ENCODE data around the gene SLF2.

- no peak for TF ChIP-seq CTCF (IDR thresholded peaks at IDR 0.05; ENCODE audit: insufficient read depth, low read length)
- no peak for TF ChIP-seq REST (IDR thresholded peaks at IDR 0.05; ENCODE audit: insufficient replicate concordance, low read depth)
- TF ChIP-seq GABPA (IDR thresholded peaks at IDR 0.05; ENCODE audit: low read depth): no peak
Observed at GRCh38 chr10:100897976-100898375, 14.8 kb upstream of the SLF2 start.
